ENCODE measurements around the gene SCN5A.

DNA sequence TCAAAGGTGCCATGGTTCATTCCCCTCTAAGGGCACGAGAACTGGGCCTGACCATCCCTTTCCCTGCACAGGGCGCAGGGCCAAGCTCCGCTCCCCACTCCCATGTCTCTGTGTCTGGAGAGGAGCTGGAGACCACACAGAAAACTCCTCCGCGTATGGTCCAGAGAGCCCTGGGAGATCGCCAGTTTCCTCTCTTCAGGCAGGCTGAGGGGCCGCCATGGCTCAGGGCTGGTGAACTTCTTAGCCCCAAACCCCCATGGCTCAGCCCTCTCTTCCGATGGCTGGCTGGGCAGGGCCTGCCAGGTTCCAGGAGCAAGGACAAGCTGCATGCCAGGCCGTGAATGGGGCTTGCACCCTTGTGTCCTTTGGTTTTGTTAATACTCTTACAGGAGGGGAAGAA lies 100.4 kb downstream of the SCN5A start:
- no peak for TF ChIP-seq POLR2AphosphoS5 (IDR thresholded peaks at IDR 0.05; ENCODE audit: low read depth, low read length)
- TF ChIP-seq POLR2A (IDR thresholded peaks at IDR 0.05; ENCODE audit: low read depth, low read length): no peak
